NCI-H1417 (cell line): ENCODE results near the gene AGPAT4.
"Not testable (repeated sequence)": the region's sequence is repeated elsewhere in the genome, so short reads cannot be mapped to it uniquely, and the experiment has no call there.

ENCODE experiments used
- DNase-seq, 3 experiments: peaks; one replicate each; lab custom pipeline; 2025; lab: John Stamatoyannopoulos, UW

Gene AGPAT4

GRCh38 chr6:161138543-161139303 is 135.1 kb downstream of the AGPAT4 start:
- no peak for DNase-seq

GRCh38 chr6:161137839-161138542 is 135.9 kb downstream of the AGPAT4 start:
- no peak for DNase-seq

GRCh38 chr6:161137320-161137719 is 136.5 kb downstream of the AGPAT4 start:
- no peak for DNase-seq

GRCh38 chr6:161136655-161137054 is 137.2 kb downstream of the AGPAT4 start:
- DNase-seq, result no peak

- no peak for DNase-seq
Measured at GRCh38 chr6:161135695-161136591, 137.9 kb downstream of the AGPAT4 start.

- DNase-seq, result no peak
Measured at GRCh38 chr6:161134550-161135298, 139.1 kb downstream of the AGPAT4 start.

GRCh38 chr6:161133963-161134362 is 139.9 kb downstream of the AGPAT4 start:
- DNase-seq, result no peak

- DNase-seq, result no peak
Measured at GRCh38 chr6:161132384-161132783, 141.5 kb downstream of the AGPAT4 start.

- DNase-seq, result no peak
Measured at GRCh38 chr6:161130967-161131766, 142.7 kb downstream of the AGPAT4 start.

GRCh38 chr6:161130541-161130940 is 143.3 kb downstream of the AGPAT4 start:
- no peak for DNase-seq

- DNase-seq, result no peak
Measured at GRCh38 chr6:161128680-161129196, 145.1 kb downstream of the AGPAT4 start.

GRCh38 chr6:161128230-161128629 is 145.6 kb downstream of the AGPAT4 start:
- DNase-seq, result no peak

- no peak for DNase-seq
Measured at GRCh38 chr6:161127071-161127740, 146.7 kb downstream of the AGPAT4 start.

GRCh38 chr6:161125591-161125990 is 148.3 kb downstream of the AGPAT4 start:
- DNase-seq, result no peak

GRCh38 chr6:161123319-161123718 is 150.5 kb downstream of the AGPAT4 start:
- DNase-seq, result not testable (repeated sequence)

GRCh38 chr6:161117942-161118341 is 155.9 kb downstream of the AGPAT4 start:
- DNase-seq, result no peak

GRCh38 chr6:161117308-161117707 is 156.6 kb downstream of the AGPAT4 start:
- DNase-seq, result no peak

- no peak for DNase-seq
Measured at GRCh38 chr6:161116554-161116953, 157.3 kb downstream of the AGPAT4 start.

- DNase-seq, result no peak
Measured at GRCh38 chr6:161115468-161115867, 158.4 kb downstream of the AGPAT4 start.

GRCh38 chr6:161111261-161111660 is 162.6 kb downstream of the AGPAT4 start:
- no peak for DNase-seq
